ENCODE results near the gene ARID3A. TPM values are rescaled to one million over a fixed set of nuclear protein-coding genes. Genes with fewer than 3 reads are reported as not detected.

ARID3A gene
- total and polyA plus RNA-seq, 2 of the 4 experiments (the other 2 are of a cell fraction) = 16.0 to 23.1 TPM

DNA sequence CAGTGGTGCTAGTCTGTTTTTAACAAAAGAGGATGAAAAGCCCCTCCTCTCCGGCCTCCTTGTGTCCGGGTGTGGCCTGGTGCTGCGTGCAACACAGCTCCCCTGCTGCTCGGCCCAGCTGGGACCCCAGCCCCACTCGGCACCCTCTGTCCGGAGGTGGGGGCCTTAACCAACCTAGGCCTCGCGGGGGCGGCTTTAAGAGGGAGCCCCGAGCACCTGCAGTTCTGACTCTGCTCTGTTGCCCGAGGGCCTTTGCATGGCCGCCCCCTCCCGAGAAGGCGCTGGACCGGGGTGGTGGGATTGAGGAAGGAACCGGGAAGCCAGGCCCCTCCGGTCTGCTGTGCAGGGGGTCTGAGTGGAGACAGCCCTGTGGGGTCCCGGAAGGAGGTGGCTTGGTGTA is 68.7 kb downstream of the ARID3A start:
- Histone ChIP-seq H3K9ac (ENCODE audit: low read depth, low read length) (no peak overlapping the region), H2BK5ac (ENCODE audit: low read depth, low read length, poor library complexity, severe bottlenecking) (no peak overlapping the region), H3K79me1 (ENCODE audit: low read depth in 1 of 2, low read length in 2 of 2) (no peaks in the 10 kb centered on the region; a peak in 1 of 4 replicates), H2AK5ac (ENCODE audit: low read depth, low read length) (no peak overlapping the region), H2AFZ (replicated peaks; ENCODE audit: low read length, poor library complexity) (no peak overlapping the region), H3K23ac (ENCODE audit: low read depth, low read length) (no peak overlapping the region), H3K27ac (ENCODE audit: insufficient read depth, low read length) (no peak overlapping the region), H3K9me1 (ENCODE audit: insufficient read depth, low read length) (no peaks in the 10 kb centered on the region), H3K4ac (ENCODE audit: low read depth, low read length) (no peak overlapping the region), H2AK9ac (replicated peaks; ENCODE audit: low read depth, low read length, poor library complexity) (no peak overlapping the region), H3K4me2 (ENCODE audit: low read depth, low read length) (no peak overlapping the region), H4K5ac (ENCODE audit: low read depth, low read length) (no peak overlapping the region), H2BK120ac (ENCODE audit: low read depth, low read length) (no peak overlapping the region), H2BK20ac (ENCODE audit: low read depth, low read length) (no peak overlapping the region), H3K56ac (ENCODE audit: extremely low read depth, insufficient read depth, low read length) (no peak overlapping the region), H3K18ac (ENCODE audit: low read depth, low read length) (no peak overlapping the region), H3K4me1 (ENCODE audit: control insufficient read depth, insufficient read depth, low read length) (peaks cover 5% of the 10 kb centered on the region), H4K8ac (ENCODE audit: low read depth in 2 of 2, low read length in 2 of 2) (no peak overlapping the region), H4K20me1 (ENCODE audit: insufficient read depth, low read length) (0 out of 2 replicates have a peak, but pooled peaks cover 6% of the 10 kb centered on the region), H2BK15ac (ENCODE audit: low read depth, low read length) (no peak overlapping the region), H3K4me3 (ENCODE audit: insufficient read depth, low read depth, low read length) (no peak overlapping the region), H3K9me3 (ENCODE audit: control insufficient read depth, insufficient read depth, low read length) (no peaks in the 10 kb centered on the region), H4K91ac (ENCODE audit: insufficient read depth, low read depth, low read length) (no peak overlapping the region), H3K14ac (replicated peaks; ENCODE audit: low read depth, low read length) (no peak overlapping the region), H3K27me3 (ENCODE audit: control insufficient read depth, insufficient read depth, low read length) (peaks cover 33% of the 10 kb centered on the region), H3K36me3 (ENCODE audit: control insufficient read depth, insufficient read depth, low read length) (peaks cover 31% of the 10 kb centered on the region)
- intact Hi-C loops (cut with micrococcal nuclease) = no loop called here
- in situ Hi-C loops (cut with MboI; ENCODE audit: low sequenced_read_pairs) = no loop called here
- TF ChIP-seq CHD1 (IDR thresholded peaks at IDR 0.05; ENCODE audit: low read depth, low read length) = no peak
- dilution Hi-C loops (cut with HindIII; ENCODE audit: low sequenced_read_pairs, unreplicated experiment) = no loop called here
- DNase-seq = no peak
- CTCF ChIA-PET = no interaction called here
- BruUV-seq (replicated peaks) = no TSS peak
- WGBS, 2 experiments (ENCODE audit: extremely low coverage in 2 of 2, insufficient read length in 1 of 2) = 93% methylated on average over 10 of the region's 18 CpGs; no CpG with 5 or more reads in 1 of the 2 experiments
- no peak for ATAC-seq (ENCODE audit: low read depth)
- POLR2A ChIA-PET (ENCODE audit: unreplicated experiment) = no interaction called here

Data from IMR-90 (cell line).